ENCODE data around the gene KCNK15. TPM values are rescaled to one million over a fixed set of nuclear protein-coding genes. Genes with fewer than 3 reads are reported as not detected.

The KCNK15 gene
- total and polyA plus RNA-seq, 9 of the 15 experiments (the other 6 are each of a cell fraction or from before 2014, with no cell fraction given) = 0.03 to 0.30 (median 0.17) TPM; not detected in 5

DNA sequence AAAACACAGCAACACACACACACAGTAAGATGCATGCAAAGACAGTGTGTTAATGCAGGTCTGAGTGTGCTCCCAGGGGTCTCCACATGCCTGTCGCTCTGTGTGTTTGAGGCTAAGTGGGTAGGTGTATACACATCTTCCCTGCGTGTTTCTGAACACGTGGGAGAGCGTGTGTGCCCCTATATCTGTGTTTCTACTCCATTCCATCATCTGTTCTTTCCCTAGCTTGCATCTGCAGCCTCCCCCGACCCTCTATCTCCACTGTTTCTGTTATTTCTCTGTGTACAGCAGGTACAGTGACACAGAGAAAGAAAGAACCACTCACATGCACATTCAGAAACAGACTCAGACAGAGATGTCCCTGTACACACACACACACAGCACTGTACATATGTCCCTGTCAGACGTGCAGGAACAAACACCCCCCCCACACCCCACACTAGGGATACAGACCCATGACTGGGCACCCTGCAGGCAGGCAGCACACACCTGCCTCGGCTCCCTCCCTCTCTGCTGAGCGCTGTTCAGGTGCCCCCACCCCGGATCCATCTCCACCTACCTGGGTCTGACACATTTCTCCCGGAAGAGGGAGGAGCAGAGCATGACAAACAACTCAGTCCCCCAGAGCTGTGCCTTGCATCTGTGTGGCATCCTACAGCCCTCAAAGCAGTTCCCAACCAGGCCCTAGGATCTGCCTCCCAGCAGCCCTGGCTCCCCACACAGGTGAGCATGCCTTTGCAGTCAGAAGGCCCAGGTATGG lies 27.6 kb downstream of the KCNK15 start:
- in situ Hi-C loops (cut with MboI) (no loop called here), intact Hi-C loops (cut with micrococcal nuclease) (no loop called here)
- Histone ChIP-seq H3K36me3 (ENCODE audit: control insufficient read depth, insufficient read depth, low read length) (no peaks in the 10 kb centered on the region), H4K20me1 (replicated peaks; ENCODE audit: control insufficient read depth, insufficient read depth, low read length) (0 out of 2 replicates have a peak, but pooled peaks cover 3% of the 10 kb centered on the region), H3K9me1 (ENCODE audit: control insufficient read depth, insufficient read depth, low read length) (no peaks in the 10 kb centered on the region), H3K4me2 (ENCODE audit: insufficient read depth, low read length) (no peak overlapping the region), H3K79me2 (ENCODE audit: control insufficient read depth, insufficient read depth, low read length) (no peaks in the 10 kb centered on the region), H3K27ac (ENCODE audit: extremely low read depth, low read depth, low read length) (no peak overlapping the region), H3K9me3 (replicated peaks; ENCODE audit: control insufficient read depth, insufficient read depth, low read depth, low read length) (no peaks in the 10 kb centered on the region), H3K9ac (ENCODE audit: insufficient read depth in 1 of 2, low read depth in 2 of 2, low read length in 2 of 2) (no peak overlapping the region), H3K27me3 (ENCODE audit: control insufficient read depth in 2 of 2, insufficient read depth in 2 of 2, low read length in 2 of 2) (peaks cover 0 to 15% of the 10 kb centered on the region in 2 experiments; a peak in 4 of 5 replicates), H3K4me3 (no peak overlapping the region), H2AFZ (ENCODE audit: low read depth, low read length) (no peak overlapping the region), H3K4me1 (replicated peaks in 1 of 2; ENCODE audit: control insufficient read depth in 2 of 2, insufficient read depth in 2 of 2, low read length in 2 of 2) (no peaks in the 10 kb centered on the region)
- FAIRE-seq (no peak), DNase-seq (ENCODE audit: extremely low read depth in 1 of 4, low spot score in 3 of 4) (no peak), ATAC-seq (no peak)
- TF ChIP-seq, protein P1, sequence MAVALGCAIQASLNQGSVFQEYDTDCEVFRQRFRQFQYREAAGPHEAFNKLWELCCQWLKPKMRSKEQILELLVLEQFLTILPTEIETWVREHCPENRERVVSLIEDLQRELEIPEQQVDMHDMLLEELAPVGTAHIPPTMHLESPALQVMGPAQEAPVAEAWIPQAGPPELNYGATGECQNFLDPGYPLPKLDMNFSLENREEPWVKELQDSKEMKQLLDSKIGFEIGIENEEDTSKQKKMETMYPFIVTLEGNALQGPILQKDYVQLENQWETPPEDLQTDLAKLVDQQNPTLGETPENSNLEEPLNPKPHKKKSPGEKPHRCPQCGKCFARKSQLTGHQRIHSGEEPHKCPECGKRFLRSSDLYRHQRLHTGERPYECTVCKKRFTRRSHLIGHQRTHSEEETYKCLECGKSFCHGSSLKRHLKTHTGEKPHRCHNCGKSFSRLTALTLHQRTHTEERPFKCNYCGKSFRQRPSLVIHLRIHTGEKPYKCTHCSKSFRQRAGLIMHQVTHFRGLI (CRISPR knock-in tag; IDR thresholded peaks at IDR 0.05) = no peak
- ChIA-PET CTCF (ENCODE audit: low intra/inter-chr PET ratio) (no interaction called here), POLR2A (interaction anchor here (0.6 kb wide), 1 partner anchor 10 kb away, joined by 3 read pairs; no protein-coding TSS in a partner anchor)
- 0% methylated on average over 10 of the region's 10 CpGs for WGBS (ENCODE audit: insufficient coverage, low coverage, missing lambda C conversion rate)
- BruUV-seq (replicated peaks) = no TSS peak

DNA sequence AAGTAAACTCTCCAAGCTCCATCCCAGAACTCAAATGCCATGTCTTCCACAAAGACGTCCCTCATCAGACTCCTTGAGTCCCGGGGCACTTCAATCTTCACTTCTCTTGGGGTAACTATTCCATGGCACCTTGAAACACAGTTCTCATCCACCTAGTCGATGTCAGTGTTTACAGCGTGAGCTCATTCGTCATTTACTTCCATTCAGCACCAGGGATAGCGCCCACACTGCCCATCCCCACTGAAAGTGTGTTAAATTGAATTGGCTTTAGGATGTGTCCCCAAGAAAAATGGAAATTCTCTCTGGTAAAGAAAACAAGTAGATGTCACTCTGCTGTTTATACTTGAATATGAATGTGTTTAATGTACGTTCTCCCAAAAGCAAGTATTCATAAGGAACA lies 31.3 kb downstream of the KCNK15 start:
- no peak overlapping the region for H3K4me2 ChIP-seq (ENCODE audit: insufficient read depth, low read length)
- no peaks in the 10 kb centered on the region for H3K4me1 ChIP-seq (replicated peaks in 1 of 2; ENCODE audit: control insufficient read depth in 2 of 2, insufficient read depth in 2 of 2, low read length in 2 of 2)
- in situ Hi-C loops (cut with MboI) = no loop called here
- H4K20me1 ChIP-seq (replicated peaks; ENCODE audit: control insufficient read depth, insufficient read depth, low read length) = no peaks in the 10 kb centered on the region
- ChIA-PET CTCF (ENCODE audit: low intra/inter-chr PET ratio) (no interaction called here), POLR2A (interaction anchor here (1.0 to 1.1 kb wide), 3 partner anchors 9 to 14 kb away, joined by 3 to 5 read pairs (median 3); no protein-coding TSS in a partner anchor)
- no peaks in the 10 kb centered on the region for H3K9me3 ChIP-seq (replicated peaks; ENCODE audit: control insufficient read depth, insufficient read depth, low read depth, low read length)
- no peak overlapping the region for H3K9ac ChIP-seq (ENCODE audit: insufficient read depth in 1 of 2, low read depth in 2 of 2, low read length in 2 of 2)
- intact Hi-C loops (cut with micrococcal nuclease) = no loop called here
- H2AFZ ChIP-seq (ENCODE audit: low read depth, low read length) = no peak overlapping the region
- BruUV-seq (replicated peaks) = no TSS peak
- peaks cover 0 to 11% of the 10 kb centered on the region in 2 experiments; a peak in 3 of 5 replicates for H3K27me3 ChIP-seq (ENCODE audit: control insufficient read depth in 2 of 2, insufficient read depth in 2 of 2, low read length in 2 of 2)
- no peak overlapping the region for H3K27ac ChIP-seq (ENCODE audit: extremely low read depth, low read depth, low read length)
- 0% methylated on average over 7 of the region's 7 CpGs for WGBS (ENCODE audit: insufficient coverage, low coverage, missing lambda C conversion rate)
- no peaks in the 10 kb centered on the region for H3K9me1 ChIP-seq (ENCODE audit: control insufficient read depth, insufficient read depth, low read length)
- H3K4me3 ChIP-seq = no peak overlapping the region
- ATAC-seq (no peak), FAIRE-seq (peak; percentile 84), DNase-seq (ENCODE audit: extremely low read depth in 1 of 4, low spot score in 3 of 4) (peak in 3 of 4 experiments; percentile 22 to 42 (median 24))
- H3K79me2 ChIP-seq (ENCODE audit: control insufficient read depth, insufficient read depth, low read length) = no peaks in the 10 kb centered on the region
- H3K36me3 ChIP-seq (ENCODE audit: control insufficient read depth, insufficient read depth, low read length) = no peaks in the 10 kb centered on the region
- TF ChIP-seq MAZ (CRISPR knock-in tag; conservative IDR thresholded peaks at IDR 0.05 in 1 of 2, IDR thresholded peaks at IDR 0.05 in 1 of 2) (0 out of 4 replicates have a peak, but pooled peaks of 1 of the 2 experiments have one; percentile 39), MXI1 (IDR thresholded peaks at IDR 0.05; ENCODE audit: low read depth, low read length) (no peak), CEBPG (CRISPR knock-in tag; IDR thresholded peaks at IDR 0.05) (no peak), CEBPG (tag; conservative IDR thresholded peaks at IDR 0.05 in 1 of 2, IDR thresholded peaks at IDR 0.05 in 1 of 2) (no peak), ZNF354B (CRISPR knock-in tag; IDR thresholded peaks at IDR 0.05) (no peak), ARID2 (IDR thresholded peaks at IDR 0.05) (no peak), THRAP3 (IDR thresholded peaks at IDR 0.05; ENCODE audit: borderline replicate concordance) (no peak), SRSF3 (IDR thresholded peaks at IDR 0.05; ENCODE audit: insufficient read depth, low read length) (no peak), CHD2 (IDR thresholded peaks at IDR 0.05; ENCODE audit: low read depth, low read length) (no peak)
- TF ChIP-seq, protein P2, sequence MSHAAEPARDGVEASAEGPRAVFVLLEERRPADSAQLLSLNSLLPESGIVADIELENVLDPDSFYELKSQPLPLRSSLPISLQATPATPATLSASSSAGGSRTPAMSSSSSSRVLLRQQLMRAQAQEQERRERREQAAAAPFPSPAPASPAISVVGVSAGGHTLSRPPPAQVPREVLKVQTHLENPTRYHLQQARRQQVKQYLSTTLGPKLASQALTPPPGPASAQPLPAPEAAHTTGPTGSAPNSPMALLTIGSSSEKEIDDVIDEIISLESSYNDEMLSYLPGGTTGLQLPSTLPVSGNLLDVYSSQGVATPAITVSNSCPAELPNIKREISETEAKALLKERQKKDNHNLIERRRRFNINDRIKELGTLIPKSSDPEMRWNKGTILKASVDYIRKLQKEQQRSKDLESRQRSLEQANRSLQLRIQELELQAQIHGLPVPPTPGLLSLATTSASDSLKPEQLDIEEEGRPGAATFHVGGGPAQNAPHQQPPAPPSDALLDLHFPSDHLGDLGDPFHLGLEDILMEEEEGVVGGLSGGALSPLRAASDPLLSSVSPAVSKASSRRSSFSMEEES (CRISPR knock-in tag; IDR thresholded peaks at IDR 0.05) = no peak
